Measurements from ENCODE around the gene PSEN2. TPM values are rescaled to one million over a fixed set of nuclear protein-coding genes. Genes with fewer than 3 reads are reported as not detected.
A peak's percentile ranks its signal among the peaks of the same experiment; 100 is the strongest.

The PSEN2 gene
- total and polyA plus RNA-seq, 2 donors (not counting 1 experiment from before 2014, with no cell fraction given): 19.5 to 41.8 TPM

GRCh38 chr1:226826479-226827261 lies 43.7 kb upstream of the PSEN2 start:
- no peaks in the 10 kb centered on the region for H3K9me3 ChIP-seq (ENCODE audit: control insufficient read depth, insufficient read depth, low read depth, low read length)
- no peaks in the 10 kb centered on the region for H3K27me3 ChIP-seq (ENCODE audit: control insufficient read depth, insufficient read depth, low read length)
- H3K4me2 ChIP-seq (ENCODE audit: extremely low read depth, insufficient read depth, low read length): no peak overlapping the region
- DNase-seq (ENCODE audit: low read depth in 2 of 2): no peak
- no peak overlapping the region for H3K9ac ChIP-seq (ENCODE audit: insufficient read depth, low read length)
- H2AFZ ChIP-seq (ENCODE audit: low read length): no peak overlapping the region
- TF ChIP-seq CTCF (conservative IDR thresholded peaks at IDR 0.05 in 1 of 2, IDR thresholded peaks at IDR 0.05 in 1 of 2; ENCODE audit: low read depth in 1 of 2, low read length in 2 of 2): no peak
- no peak for TF ChIP-seq EZH2 (IDR thresholded peaks at IDR 0.05; ENCODE audit: low read length, missing control alignments)
- no peaks in the 10 kb centered on the region for H3K36me3 ChIP-seq (ENCODE audit: control insufficient read depth, insufficient read depth, low read length)
- H3K4me3 ChIP-seq (replicated peaks in 1 of 4; ENCODE audit: control extremely low read depth in 1 of 4, insufficient read depth in 1 of 4, low read depth in 3 of 4, low read length in 4 of 4): no peak overlapping the region
- no peak overlapping the region for H3K27ac ChIP-seq (ENCODE audit: insufficient read depth, low read length)
- H3K79me2 ChIP-seq (ENCODE audit: control insufficient read depth, insufficient read depth, low read length): no peaks in the 10 kb centered on the region
- peaks cover 11% of the 10 kb centered on the region for H3K4me1 ChIP-seq (ENCODE audit: control insufficient read depth, extremely low read depth, insufficient read depth, low read length)
- H4K20me1 ChIP-seq (ENCODE audit: control insufficient read depth, extremely low read depth, insufficient read depth, low read length): no peaks in the 10 kb centered on the region

GRCh38 chr1:226827458-226827857 lies 43.0 kb upstream of the PSEN2 start:
- Histone ChIP-seq H3K27ac (ENCODE audit: insufficient read depth, low read length) (peak overlapping the region; percentile 60), H3K4me2 (ENCODE audit: extremely low read depth, insufficient read depth, low read length) (no peak overlapping the region), H3K9ac (ENCODE audit: insufficient read depth, low read length) (no peak overlapping the region), H3K79me2 (ENCODE audit: control insufficient read depth, insufficient read depth, low read length) (no peaks in the 10 kb centered on the region), H3K36me3 (ENCODE audit: control insufficient read depth, insufficient read depth, low read length) (no peaks in the 10 kb centered on the region), H2AFZ (ENCODE audit: low read length) (peak overlapping the region; percentile 7), H4K20me1 (ENCODE audit: control insufficient read depth, extremely low read depth, insufficient read depth, low read length) (no peaks in the 10 kb centered on the region), H3K27me3 (ENCODE audit: control insufficient read depth, insufficient read depth, low read length) (no peaks in the 10 kb centered on the region), H3K4me1 (ENCODE audit: control insufficient read depth, extremely low read depth, insufficient read depth, low read length) (peaks cover 6% of the 10 kb centered on the region), H3K9me3 (ENCODE audit: control insufficient read depth, insufficient read depth, low read depth, low read length) (no peaks in the 10 kb centered on the region), H3K4me3 (replicated peaks in 1 of 4; ENCODE audit: control extremely low read depth in 1 of 4, insufficient read depth in 1 of 4, low read depth in 3 of 4, low read length in 4 of 4) (peak overlapping the region in 1 of 4 experiments; percentile 33)
- peak in 1 of 2 donors; percentile 20 for DNase-seq (ENCODE audit: low read depth in 2 of 2)
- TF ChIP-seq EZH2 (IDR thresholded peaks at IDR 0.05; ENCODE audit: low read length, missing control alignments): no peak
- TF ChIP-seq CTCF (conservative IDR thresholded peaks at IDR 0.05 in 1 of 2, IDR thresholded peaks at IDR 0.05 in 1 of 2; ENCODE audit: low read depth in 1 of 2, low read length in 2 of 2): no peak

GRCh38 chr1:226827968-226828513 lies 42.4 kb upstream of the PSEN2 start:
- peak overlapping the region; percentile 64 for H2AFZ ChIP-seq (ENCODE audit: low read length)
- H3K4me3 ChIP-seq (replicated peaks in 1 of 4; ENCODE audit: control extremely low read depth in 1 of 4, insufficient read depth in 1 of 4, low read depth in 3 of 4, low read length in 4 of 4): peak overlapping the region in 1 of 4 experiments; percentile 33
- H3K27me3 ChIP-seq (ENCODE audit: control insufficient read depth, insufficient read depth, low read length): no peaks in the 10 kb centered on the region
- peak overlapping the region; percentile 60 for H3K27ac ChIP-seq (ENCODE audit: insufficient read depth, low read length)
- H3K9me3 ChIP-seq (ENCODE audit: control insufficient read depth, insufficient read depth, low read depth, low read length): no peaks in the 10 kb centered on the region
- no peak overlapping the region for H3K4me2 ChIP-seq (ENCODE audit: extremely low read depth, insufficient read depth, low read length)
- no peaks in the 10 kb centered on the region for H3K79me2 ChIP-seq (ENCODE audit: control insufficient read depth, insufficient read depth, low read length)
- peak; percentile 88 to 97 for DNase-seq (ENCODE audit: low read depth in 2 of 2)
- H3K36me3 ChIP-seq (ENCODE audit: control insufficient read depth, insufficient read depth, low read length): no peaks in the 10 kb centered on the region
- TF ChIP-seq EZH2 (IDR thresholded peaks at IDR 0.05; ENCODE audit: low read length, missing control alignments) (no peak), CTCF (conservative IDR thresholded peaks at IDR 0.05 in 1 of 2, IDR thresholded peaks at IDR 0.05 in 1 of 2; ENCODE audit: low read depth in 1 of 2, low read length in 2 of 2) (peak; percentile 85 to 92)
- H3K9ac ChIP-seq (ENCODE audit: insufficient read depth, low read length): peak overlapping the region; percentile 48
- no peaks in the 10 kb centered on the region for H4K20me1 ChIP-seq (ENCODE audit: control insufficient read depth, extremely low read depth, insufficient read depth, low read length)
- peaks cover 6% of the 10 kb centered on the region for H3K4me1 ChIP-seq (ENCODE audit: control insufficient read depth, extremely low read depth, insufficient read depth, low read length)
